Panc1 (cell line): ENCODE data around the gene SORT1.

Experiments used
- POLR2AphosphoS5 ChIP-seq: IDR thresholded peaks from 2 replicates; pipeline ENCODE4 v1.6.1; 2012; ENCODE audit warnings: mild to moderate bottlenecking, low read depth, low read length, moderate library complexity
- REST ChIP-seq, 2 experiments: IDR thresholded peaks; 2 replicates each; pipeline ENCODE4 v1.6.1; 2011 to 2012; ENCODE audit warnings: low read depth in 2 of 2, control low read depth in 1 of 2, low read length in 1 of 2, mild to moderate bottlenecking in 1 of 2, moderate library complexity in 1 of 2; ENCODE audit not compliant: insufficient read depth in 1 of 2
- SIN3A ChIP-seq: IDR thresholded peaks from 2 replicates; pipeline ENCODE4 v1.6.1; 2012; ENCODE audit warnings: low read depth, mild to moderate bottlenecking, low read length, moderate library complexity, borderline replicate concordance; ENCODE audit not compliant: insufficient read depth
- TCF7L2 ChIP-seq: IDR thresholded peaks from 2 replicates; pipeline ENCODE4 v1.6.1; 2011; ENCODE audit warnings: mild to moderate bottlenecking, low read depth, low read length, inconsistent platforms
- TF ChIP-seq, protein P1 (sequence below): fragments of 450-650 bp; IDR thresholded peaks from 2 replicates; pipeline ENCODE4 v1.5.1; 2017; ENCODE audit warnings: mild to moderate bottlenecking

GRCh38 chr1:109270623-109271317 is 126.9 kb downstream of the SORT1 start:
- TF ChIP-seq, protein P1, sequence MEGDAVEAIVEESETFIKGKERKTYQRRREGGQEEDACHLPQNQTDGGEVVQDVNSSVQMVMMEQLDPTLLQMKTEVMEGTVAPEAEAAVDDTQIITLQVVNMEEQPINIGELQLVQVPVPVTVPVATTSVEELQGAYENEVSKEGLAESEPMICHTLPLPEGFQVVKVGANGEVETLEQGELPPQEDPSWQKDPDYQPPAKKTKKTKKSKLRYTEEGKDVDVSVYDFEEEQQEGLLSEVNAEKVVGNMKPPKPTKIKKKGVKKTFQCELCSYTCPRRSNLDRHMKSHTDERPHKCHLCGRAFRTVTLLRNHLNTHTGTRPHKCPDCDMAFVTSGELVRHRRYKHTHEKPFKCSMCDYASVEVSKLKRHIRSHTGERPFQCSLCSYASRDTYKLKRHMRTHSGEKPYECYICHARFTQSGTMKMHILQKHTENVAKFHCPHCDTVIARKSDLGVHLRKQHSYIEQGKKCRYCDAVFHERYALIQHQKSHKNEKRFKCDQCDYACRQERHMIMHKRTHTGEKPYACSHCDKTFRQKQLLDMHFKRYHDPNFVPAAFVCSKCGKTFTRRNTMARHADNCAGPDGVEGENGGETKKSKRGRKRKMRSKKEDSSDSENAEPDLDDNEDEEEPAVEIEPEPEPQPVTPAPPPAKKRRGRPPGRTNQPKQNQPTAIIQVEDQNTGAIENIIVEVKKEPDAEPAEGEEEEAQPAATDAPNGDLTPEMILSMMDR: no peak
- TF ChIP-seq REST (IDR thresholded peaks at IDR 0.05; ENCODE audit: insufficient read depth in 1 of 2, low read depth in 2 of 2, low read length in 1 of 2) (no peak), TCF7L2 (no peak), POLR2AphosphoS5 (no peak), SIN3A (no peak)
